K562 (cell line): ENCODE measurements around the gene INTS1. TPM values are rescaled to one million over a fixed set of nuclear protein-coding genes. Genes with fewer than 3 reads are reported as not detected.
A peak's percentile ranks its signal among the peaks of the same experiment; 100 is the strongest.

ENCODE experiments used
- E2F6 ChIP-seq, 2 experiments: IDR thresholded peaks; 2 replicates each; pipeline ENCODE4 v1.6.1; 2011; ENCODE audit warnings: borderline replicate concordance in 1 of 2, control low read depth in 1 of 2, low read depth in 1 of 2, low read length in 1 of 2, mild to moderate bottlenecking in 1 of 2, mixed read lengths in 1 of 2, moderate library complexity in 1 of 2; ENCODE audit not compliant: insufficient read depth in 1 of 2, insufficient read length in 1 of 2, poor library complexity in 1 of 2, severe bottlenecking in 1 of 2; ENCODE audit errors: extremely low read depth in 1 of 2
- MXI1 ChIP-seq: IDR thresholded peaks from 2 replicates; pipeline ENCODE4 v1.6.1; 2011; ENCODE audit warnings: low read depth, mild to moderate bottlenecking, improper control_type of control experiment, low read length
- ZNF197 ChIP-seq: fragments of 200-800 bp; sonication (Bioruptor generic); IDR thresholded peaks from 2 replicates; pipeline ENCODE4 v1.6.1; 2016; ENCODE audit warnings: low read depth, missing genetic modification characterization, missing compliant biosample characterization
- polyA plus RNA-seq, 8 experiments: library from polyadenylated mRNA; depleted of rRNA in 4 of 8; stranded (reverse) in 5 of 8; unstranded in 3 of 8; fragments of >200 nt; fragmentation: Nextera tagmentation in 2 of 8; fragmentation: Illumina TruSeq in 1 of 8; extraction: Ambion mirVana in 2 of 8; extraction: Trizol in 1 of 8; gene quantifications; 2 replicates each; pipeline versions ENCODE4 v1.2.1 to v1.2.3, GENCODE V29; 2011 to 2014; ENCODE audit warnings: inconsistent platforms in 1 of 8, missing spikeins in 1 of 8
- total RNA-seq, 7 experiments: library from RNA; depleted of rRNA in 6 of 7; stranded (reverse); fragments of >200 nt in 6 of 7; fragmentation: Illumina TruSeq in 2 of 7; extraction: Trizol in 2 of 7; gene quantifications; 2 replicates each; pipeline versions ENCODE4 v1.2.1 to v1.2.3, GENCODE V29; 2011 to 2021; ENCODE audit warnings: low replicate concordance in 1 of 7
- TF ChIP-seq, protein P1 (sequence below): sonication (generic); formaldehyde crosslinking; IDR thresholded peaks from 2 replicates; pipeline ENCODE4 v1.8.0; 2022; ENCODE audit warnings: mild to moderate bottlenecking, missing genetic modification reagents

INTS1 gene
- total and polyA plus RNA-seq, 9 of the 15 experiments (the other 6 are each of a cell fraction or from before 2014, with no cell fraction given): 0.34 to 119 (median 18.5) TPM

DNA sequence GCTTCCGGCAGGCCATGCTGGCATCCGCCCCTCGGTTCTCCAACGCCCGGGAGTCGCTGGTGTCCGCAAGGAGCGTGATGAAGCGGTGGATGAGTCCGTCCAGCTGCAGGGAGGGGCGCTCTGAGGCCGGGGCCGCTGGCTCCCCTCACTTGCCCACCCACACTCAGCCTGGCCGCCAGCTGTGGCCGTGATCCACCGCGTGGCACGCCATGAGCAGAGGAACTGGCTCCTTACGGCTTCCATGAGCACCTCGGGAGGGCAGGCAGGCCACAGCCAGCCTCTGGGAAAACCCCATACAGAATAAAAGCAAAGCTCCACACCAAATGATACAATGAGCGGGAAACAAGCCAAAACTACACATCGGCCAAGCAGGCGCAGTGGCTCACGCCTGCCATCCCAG lies 29.5 kb downstream of the INTS1 start (continued):
- TF ChIP-seq, protein P1, sequence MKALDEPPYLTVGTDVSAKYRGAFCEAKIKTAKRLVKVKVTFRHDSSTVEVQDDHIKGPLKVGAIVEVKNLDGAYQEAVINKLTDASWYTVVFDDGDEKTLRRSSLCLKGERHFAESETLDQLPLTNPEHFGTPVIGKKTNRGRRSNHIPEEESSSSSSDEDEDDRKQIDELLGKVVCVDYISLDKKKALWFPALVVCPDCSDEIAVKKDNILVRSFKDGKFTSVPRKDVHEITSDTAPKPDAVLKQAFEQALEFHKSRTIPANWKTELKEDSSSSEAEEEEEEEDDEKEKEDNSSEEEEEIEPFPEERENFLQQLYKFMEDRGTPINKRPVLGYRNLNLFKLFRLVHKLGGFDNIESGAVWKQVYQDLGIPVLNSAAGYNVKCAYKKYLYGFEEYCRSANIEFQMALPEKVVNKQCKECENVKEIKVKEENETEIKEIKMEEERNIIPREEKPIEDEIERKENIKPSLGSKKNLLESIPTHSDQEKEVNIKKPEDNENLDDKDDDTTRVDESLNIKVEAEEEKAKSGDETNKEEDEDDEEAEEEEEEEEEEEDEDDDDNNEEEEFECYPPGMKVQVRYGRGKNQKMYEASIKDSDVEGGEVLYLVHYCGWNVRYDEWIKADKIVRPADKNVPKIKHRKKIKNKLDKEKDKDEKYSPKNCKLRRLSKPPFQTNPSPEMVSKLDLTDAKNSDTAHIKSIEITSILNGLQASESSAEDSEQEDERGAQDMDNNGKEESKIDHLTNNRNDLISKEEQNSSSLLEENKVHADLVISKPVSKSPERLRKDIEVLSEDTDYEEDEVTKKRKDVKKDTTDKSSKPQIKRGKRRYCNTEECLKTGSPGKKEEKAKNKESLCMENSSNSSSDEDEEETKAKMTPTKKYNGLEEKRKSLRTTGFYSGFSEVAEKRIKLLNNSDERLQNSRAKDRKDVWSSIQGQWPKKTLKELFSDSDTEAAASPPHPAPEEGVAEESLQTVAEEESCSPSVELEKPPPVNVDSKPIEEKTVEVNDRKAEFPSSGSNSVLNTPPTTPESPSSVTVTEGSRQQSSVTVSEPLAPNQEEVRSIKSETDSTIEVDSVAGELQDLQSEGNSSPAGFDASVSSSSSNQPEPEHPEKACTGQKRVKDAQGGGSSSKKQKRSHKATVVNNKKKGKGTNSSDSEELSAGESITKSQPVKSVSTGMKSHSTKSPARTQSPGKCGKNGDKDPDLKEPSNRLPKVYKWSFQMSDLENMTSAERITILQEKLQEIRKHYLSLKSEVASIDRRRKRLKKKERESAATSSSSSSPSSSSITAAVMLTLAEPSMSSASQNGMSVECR: no peak
- TF ChIP-seq MXI1: no peak
- no peak for TF ChIP-seq ZNF197 (CRISPR knock-in tag)
- TF ChIP-seq E2F6 (IDR thresholded peaks at IDR 0.05; ENCODE audit: borderline replicate concordance in 1 of 2, extremely low read depth in 1 of 2, insufficient read depth in 1 of 2, insufficient read length in 1 of 2, low read depth in 1 of 2, low read length in 1 of 2, poor library complexity in 1 of 2, severe bottlenecking in 1 of 2): peak in 1 of 2 experiments; percentile 33
